Mucosa of descending colon (tissue), 3 donors: ENCODE data around the gene PLA2G2E. TPM values are rescaled to one million over a fixed set of nuclear protein-coding genes. Genes with fewer than 3 reads are reported as not detected.

Experiments
- ATAC-seq: fragments of 200-7000 bp; cut with Tn5 transposase; one replicate; pipeline ENCODE4 v1.9.1; 2020; ENCODE audit warnings: mild to moderate bottlenecking, moderate library complexity
- DNase-seq, 3 donors: peaks; one replicate each; pipeline ENCODE4 v3.0.0-alpha.2; 2020
- H3K36me3 ChIP-seq: fragments of 200-600 bp; one replicate; pipeline ENCODE4 v1.8.0; 2021; ENCODE audit warnings: low read depth, mild to moderate bottlenecking
- H3K4me1 ChIP-seq: fragments of 200-600 bp; one replicate; pipeline ENCODE4 v1.8.0; 2021; ENCODE audit warnings: low read depth, mild to moderate bottlenecking
- H3K4me3 ChIP-seq: fragments of 200-600 bp; one replicate; pipeline ENCODE4 v1.8.0; 2021; ENCODE audit warnings: mild to moderate bottlenecking
- H3K9me3 ChIP-seq: fragments of 200-600 bp; one replicate; pipeline ENCODE4 v1.8.0; 2021; ENCODE audit warnings: mild to moderate bottlenecking
- intact Hi-C, 2 donors: fragments of 100-400 bp; cut with DNase I in 1 of 2; cut with micrococcal nuclease in 1 of 2; formaldehyde crosslinking; loops; one replicate each; pipeline versions ENCODE4 v1.11.0 to v1.11.1; 2022; cut with DNase I, micrococcal nuclease
- total RNA-seq, 3 donors: library from RNA; stranded (reverse); fragmentation: NEBNext Ultra II Directional in 2 of 3; extraction: Animal tissue kit (Norgen Biotek cat#: 25700) in 2 of 3; gene quantifications; one replicate each; pipeline versions ENCODE4 v1.2.1 to v1.2.4, GENCODE V29; 2021 to 2023
- TF ChIP-seq, protein P1 (sequence below): fragments of 200-600 bp; IDR thresholded peaks from one replicate; pipeline ENCODE4 v1.8.0; 2022; ENCODE audit warnings: antibody characterized with exemption, mild to moderate bottlenecking
- donor health status: DM: no; HTN: no; CAD: no; lungs with moderate emphysema.
- donor health status: DM: no; HTN: no; CAD: no.
- donor health status: DM: no; HTN: yes; CAD: no.

PLA2G2E gene
- total RNA-seq, 3 donors from 2014 or later = not detected

- DNase-seq (no peak), ATAC-seq (no peak)
- TF ChIP-seq, protein P1, sequence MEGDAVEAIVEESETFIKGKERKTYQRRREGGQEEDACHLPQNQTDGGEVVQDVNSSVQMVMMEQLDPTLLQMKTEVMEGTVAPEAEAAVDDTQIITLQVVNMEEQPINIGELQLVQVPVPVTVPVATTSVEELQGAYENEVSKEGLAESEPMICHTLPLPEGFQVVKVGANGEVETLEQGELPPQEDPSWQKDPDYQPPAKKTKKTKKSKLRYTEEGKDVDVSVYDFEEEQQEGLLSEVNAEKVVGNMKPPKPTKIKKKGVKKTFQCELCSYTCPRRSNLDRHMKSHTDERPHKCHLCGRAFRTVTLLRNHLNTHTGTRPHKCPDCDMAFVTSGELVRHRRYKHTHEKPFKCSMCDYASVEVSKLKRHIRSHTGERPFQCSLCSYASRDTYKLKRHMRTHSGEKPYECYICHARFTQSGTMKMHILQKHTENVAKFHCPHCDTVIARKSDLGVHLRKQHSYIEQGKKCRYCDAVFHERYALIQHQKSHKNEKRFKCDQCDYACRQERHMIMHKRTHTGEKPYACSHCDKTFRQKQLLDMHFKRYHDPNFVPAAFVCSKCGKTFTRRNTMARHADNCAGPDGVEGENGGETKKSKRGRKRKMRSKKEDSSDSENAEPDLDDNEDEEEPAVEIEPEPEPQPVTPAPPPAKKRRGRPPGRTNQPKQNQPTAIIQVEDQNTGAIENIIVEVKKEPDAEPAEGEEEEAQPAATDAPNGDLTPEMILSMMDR = no peak
- Histone ChIP-seq H3K4me3 (no peak overlapping the region), H3K4me1 (no peaks in the 10 kb centered on the region), H3K9me3 (no peaks in the 10 kb centered on the region), H3K36me3 (no peaks in the 10 kb centered on the region)
- intact Hi-C loops = no loop called here
Observed at GRCh38 chr1:19963636-19964035, 40.2 kb upstream of the PLA2G2E start.

- intact Hi-C loops = no loop called here
Observed at GRCh38 chr1:19960591-19960990, 37.2 kb upstream of the PLA2G2E start.

GRCh38 chr1:19957779-19958178 lies 34.4 kb upstream of the PLA2G2E start:
- H3K9me3 ChIP-seq = no peaks in the 10 kb centered on the region
- intact Hi-C loops = no loop called here
- no peaks in the 10 kb centered on the region for H3K36me3 ChIP-seq
- no peaks in the 10 kb centered on the region for H3K4me1 ChIP-seq
- TF ChIP-seq, protein P1 = no peak
- DNase-seq (no peak), ATAC-seq (no peak)
- no peak overlapping the region for H3K4me3 ChIP-seq

More at GRCh38 chr1:19960591-19960990, 37.2 kb upstream of the PLA2G2E start:
- ATAC-seq = no peak
- H3K36me3 ChIP-seq = no peaks in the 10 kb centered on the region
- no peaks in the 10 kb centered on the region for H3K4me1 ChIP-seq
- H3K9me3 ChIP-seq = no peaks in the 10 kb centered on the region
- no peak for DNase-seq
- TF ChIP-seq, protein P1 = no peak
- H3K4me3 ChIP-seq = no peak overlapping the region

- TF ChIP-seq, protein P1 = no peak
- ATAC-seq (no peak), DNase-seq (no peak)
- no peaks in the 10 kb centered on the region for H3K9me3 ChIP-seq
- intact Hi-C loops = no loop called here
- H3K4me3 ChIP-seq = no peak overlapping the region
- H3K4me1 ChIP-seq = no peaks in the 10 kb centered on the region
- H3K36me3 ChIP-seq = no peaks in the 10 kb centered on the region
Observed at GRCh38 chr1:19955534-19956170, 32.2 kb upstream of the PLA2G2E start.

- Histone ChIP-seq H3K4me3 (no peak overlapping the region), H3K9me3 (no peaks in the 10 kb centered on the region), H3K36me3 (no peaks in the 10 kb centered on the region), H3K4me1 (no peaks in the 10 kb centered on the region)
- intact Hi-C loops = no loop called here
- no peak for DNase-seq
- ATAC-seq = no peak
- TF ChIP-seq, protein P1 = no peak
Observed at GRCh38 chr1:19954059-19954458, 30.6 kb upstream of the PLA2G2E start.

DNA sequence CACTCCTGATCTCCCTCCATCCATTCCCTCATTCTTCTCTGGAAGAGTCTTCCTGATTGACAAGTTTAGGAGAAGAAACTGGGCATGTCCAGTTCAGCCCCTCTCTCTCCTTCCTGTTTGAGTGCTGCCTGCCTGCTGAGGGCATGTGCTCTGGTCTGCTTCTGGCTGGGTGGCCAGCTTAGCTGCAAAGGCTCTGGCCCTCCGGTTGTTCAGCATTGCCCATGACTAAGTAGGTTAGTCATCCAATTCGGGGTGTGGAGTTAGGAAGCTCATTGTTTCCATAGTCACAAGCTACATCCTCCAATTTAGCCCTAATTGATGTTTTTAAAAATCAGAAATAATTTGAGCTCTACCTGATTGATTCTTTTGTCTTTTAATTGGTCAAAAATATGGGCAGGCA lies 25.6 kb upstream of the PLA2G2E start:
- ATAC-seq (no peak), DNase-seq (no peak)
- no peaks in the 10 kb centered on the region for H3K9me3 ChIP-seq
- H3K4me1 ChIP-seq = no peaks in the 10 kb centered on the region
- no peaks in the 10 kb centered on the region for H3K36me3 ChIP-seq
- intact Hi-C loops = no loop called here
- no peak overlapping the region for H3K4me3 ChIP-seq
- TF ChIP-seq, protein P1 = no peak
